Naive thymus-derived CD8-positive, alpha-beta T cell (primary cell): ENCODE results near the gene CLMN. TPM values are rescaled to one million over a fixed set of nuclear protein-coding genes. Genes with fewer than 3 reads are reported as not detected.
"Not testable (repeated sequence)": the region's sequence is repeated elsewhere in the genome, so short reads cannot be mapped to it uniquely, and the experiment has no call there.

Experiments used
- ATAC-seq, 2 donors: fragments of 150-1000 bp; cut with Tn5 transposase in 1 of 2; sonication (Bioruptor Pico), chemical (Tn5 transposase) in 1 of 2; 1 replicate in 1 of 2; 2 replicates in 1 of 2; pipeline ENCODE4 v1.10.0; 2021; ENCODE audit warnings: mild to moderate bottlenecking in 2 of 2, moderate library complexity in 2 of 2
- POLR2A ChIA-PET: fragments of 350-600 bp; sonication (Branson Sonifier 250); formaldehyde crosslinking; loops from one replicate; lab custom pipeline; 2021; ENCODE audit warnings: antibody characterized with exemption; lab: Charles Lee
- DNase-seq, 10 donors: peaks; one replicate each; pipeline versions ENCODE4 v3.0.0 to v3.0.0-alpha.2; 2020 to 2022
- H3K27ac Mint-ChIP-seq, 10 donors: one replicate each; pipeline ENCODE4 v1.8.0; 2020 to 2022; ENCODE audit warnings: mild to moderate bottlenecking in 10 of 10, mixed read lengths in 10 of 10, moderate library complexity in 4 of 10, inconsistent platforms in 1 of 10
- H3K27me3 Mint-ChIP-seq, 5 donors: one replicate each; pipeline ENCODE4 v1.8.0; 2021 to 2022; ENCODE audit warnings: mixed read lengths in 5 of 5
- H3K36me3 Mint-ChIP-seq, 3 donors: one replicate each; pipeline ENCODE4 v1.8.0; 2020 to 2022; ENCODE audit warnings: mixed read lengths in 3 of 3, mild to moderate bottlenecking in 2 of 3, inconsistent platforms in 1 of 3
- H3K4me1 Mint-ChIP-seq, 4 donors: one replicate each; pipeline ENCODE4 v1.8.0; 2021 to 2022; ENCODE audit warnings: mixed read lengths in 4 of 4
- H3K4me3 Mint-ChIP-seq, 10 donors: one replicate each; pipeline ENCODE4 v1.8.0; 2020 to 2022; ENCODE audit warnings: mild to moderate bottlenecking in 10 of 10, mixed read lengths in 10 of 10, moderate library complexity in 6 of 10, inconsistent platforms in 1 of 10
- H3K9me3 Mint-ChIP-seq, 9 donors: one replicate each; pipeline ENCODE4 v1.8.0; 2020 to 2022; ENCODE audit warnings: mixed read lengths in 9 of 9, mild to moderate bottlenecking in 3 of 9, inconsistent platforms in 1 of 9, moderate library complexity in 1 of 9
- polyA plus RNA-seq, 3 donors: library from polyadenylated mRNA; unstranded; fragments of 300-500 nt; fragmentation: Illumina TruSeq; gene quantifications; one replicate each; pipeline ENCODE4 v1.2.3, GENCODE V29; 2021
- total RNA-seq, 8 experiments: library from RNA in 2 of 8; stranded (reverse) in 2 of 8; gene quantifications; one replicate each; pipeline ENCODE4 v1.2.3 and lab custom pipeline; 2021 to 2026

CLMN gene
- total and polyA plus RNA-seq, 5 experiments from 2014 or later: 0.07 to 2.2 (median 0.32) TPM

- Mint-ChIP-seq H3K27ac (no peak overlapping the region), H3K9me3 (no peaks in the 10 kb centered on the region), H3K4me1 (no peaks in the 10 kb centered on the region), H3K4me3 (no peak overlapping the region), H3K27me3 (no peaks in the 10 kb centered on the region), H3K36me3 (no peaks in the 10 kb centered on the region)
- ATAC-seq (no peak), DNase-seq (no peak)
- POLR2A ChIA-PET: no interaction called here
Measured at GRCh38 chr14:95218006-95218405, 101.7 kb downstream of the CLMN start.

GRCh38 chr14:95217391-95217900 is 102.3 kb downstream of the CLMN start:
- DNase-seq (no peak), ATAC-seq (no peak)
- H3K27me3 Mint-ChIP-seq: no peaks in the 10 kb centered on the region
- peak overlapping the region in 1 of 10 donors; percentile 54 for H3K27ac Mint-ChIP-seq
- H3K9me3 Mint-ChIP-seq: no peaks in the 10 kb centered on the region
- POLR2A ChIA-PET: no interaction called here
- H3K4me3 Mint-ChIP-seq: no peak overlapping the region
- H3K36me3 Mint-ChIP-seq: no peaks in the 10 kb centered on the region
- no peaks in the 10 kb centered on the region for H3K4me1 Mint-ChIP-seq

GRCh38 chr14:95216008-95216407 is 103.7 kb downstream of the CLMN start:
- ATAC-seq (no peak), DNase-seq (no peak)
- POLR2A ChIA-PET: no interaction called here
- no peaks in the 10 kb centered on the region for H3K4me1 Mint-ChIP-seq
- H3K36me3 Mint-ChIP-seq: no peaks in the 10 kb centered on the region
- H3K27ac Mint-ChIP-seq: peak overlapping the region in 1 of 10 donors; percentile 36
- no peaks in the 10 kb centered on the region for H3K27me3 Mint-ChIP-seq
- no peak overlapping the region for H3K4me3 Mint-ChIP-seq
- no peaks in the 10 kb centered on the region for H3K9me3 Mint-ChIP-seq

- H3K9me3 Mint-ChIP-seq: no peaks in the 10 kb centered on the region
- H3K4me3 Mint-ChIP-seq: no peak overlapping the region
- H3K27ac Mint-ChIP-seq: no peak overlapping the region
- H3K36me3 Mint-ChIP-seq: no peaks in the 10 kb centered on the region
- no peak for DNase-seq
- POLR2A ChIA-PET: no interaction called here
- ATAC-seq: no peak
- H3K4me1 Mint-ChIP-seq: no peaks in the 10 kb centered on the region
- H3K27me3 Mint-ChIP-seq: no peaks in the 10 kb centered on the region
Measured at GRCh38 chr14:95215094-95215725, 104.5 kb downstream of the CLMN start.

GRCh38 chr14:95213774-95214173 is 105.9 kb downstream of the CLMN start:
- H3K4me1 Mint-ChIP-seq: no peaks in the 10 kb centered on the region
- H3K36me3 Mint-ChIP-seq: no peaks in the 10 kb centered on the region
- no peaks in the 10 kb centered on the region for H3K9me3 Mint-ChIP-seq
- H3K27ac Mint-ChIP-seq: no peak overlapping the region
- DNase-seq (no peak), ATAC-seq (no peak)
- H3K27me3 Mint-ChIP-seq: no peaks in the 10 kb centered on the region
- no peak overlapping the region for H3K4me3 Mint-ChIP-seq
- POLR2A ChIA-PET: no interaction called here

GRCh38 chr14:95211721-95212504 is 107.8 kb downstream of the CLMN start:
- Mint-ChIP-seq H3K4me3 (no peak overlapping the region), H3K4me1 (no peaks in the 10 kb centered on the region), H3K36me3 (no peaks in the 10 kb centered on the region), H3K27ac (no peak overlapping the region), H3K27me3 (no peaks in the 10 kb centered on the region), H3K9me3 (no peaks in the 10 kb centered on the region)
- DNase-seq (no peak), ATAC-seq (no peak)
- POLR2A ChIA-PET: no interaction called here

GRCh38 chr14:95210699-95211098 is 109.0 kb downstream of the CLMN start:
- no peaks in the 10 kb centered on the region for H3K27me3 Mint-ChIP-seq
- POLR2A ChIA-PET: no interaction called here
- no peaks in the 10 kb centered on the region for H3K4me1 Mint-ChIP-seq
- H3K4me3 Mint-ChIP-seq: no peak overlapping the region
- no peak for ATAC-seq
- peaks cover 0 to 2% (median 0%) of the 10 kb centered on the region in 9 donors for H3K9me3 Mint-ChIP-seq
- H3K36me3 Mint-ChIP-seq: no peaks in the 10 kb centered on the region
- no peak for DNase-seq
- no peak overlapping the region for H3K27ac Mint-ChIP-seq

GRCh38 chr14:95208598-95208997 is 111.1 kb downstream of the CLMN start:
- Mint-ChIP-seq H3K27me3 (peaks cover 0 to 3% (median 1%) of the 10 kb centered on the region in 5 donors), H3K27ac (no peak overlapping the region), H3K9me3 (peaks cover 0 to 17% (median 6%) of the 10 kb centered on the region in 9 donors), H3K4me3 (no peak overlapping the region), H3K4me1 (no peaks in the 10 kb centered on the region), H3K36me3 (peaks cover 0 to 14% (median 0%) of the 10 kb centered on the region in 3 donors)
- no peak for DNase-seq
- ATAC-seq: no peak
- POLR2A ChIA-PET: no interaction called here

GRCh38 chr14:95207475-95208233 is 112.1 kb downstream of the CLMN start:
- H3K9me3 Mint-ChIP-seq: peaks cover 0 to 17% (median 6%) of the 10 kb centered on the region in 9 donors
- H3K4me1 Mint-ChIP-seq: no peaks in the 10 kb centered on the region
- H3K4me3 Mint-ChIP-seq: no peak overlapping the region
- peaks cover 0 to 14% (median 0%) of the 10 kb centered on the region in 3 donors for H3K36me3 Mint-ChIP-seq
- POLR2A ChIA-PET: no interaction called here
- no peak for DNase-seq
- peaks cover 0 to 3% (median 1%) of the 10 kb centered on the region in 5 donors for H3K27me3 Mint-ChIP-seq
- H3K27ac Mint-ChIP-seq: no peak overlapping the region
- no peak for ATAC-seq

- ATAC-seq (no peak), DNase-seq (no peak)
- no peaks in the 10 kb centered on the region for H3K4me1 Mint-ChIP-seq
- H3K9me3 Mint-ChIP-seq: peaks cover 0 to 17% (median 6%) of the 10 kb centered on the region in 9 donors
- H3K27ac Mint-ChIP-seq: no peak overlapping the region
- H3K27me3 Mint-ChIP-seq: peaks cover 0 to 3% (median 1%) of the 10 kb centered on the region in 5 donors
- POLR2A ChIA-PET: no interaction called here
- H3K36me3 Mint-ChIP-seq: peaks cover 0 to 14% (median 0%) of the 10 kb centered on the region in 3 donors
- no peak overlapping the region for H3K4me3 Mint-ChIP-seq
Measured at GRCh38 chr14:95206534-95206933, 113.2 kb downstream of the CLMN start.

GRCh38 chr14:95204705-95205104 is 115.0 kb downstream of the CLMN start:
- H3K4me3 Mint-ChIP-seq: no peak overlapping the region
- H3K4me1 Mint-ChIP-seq: no peaks in the 10 kb centered on the region
- H3K36me3 Mint-ChIP-seq: peaks cover 0 to 14% (median 0%) of the 10 kb centered on the region in 3 donors
- POLR2A ChIA-PET: no interaction called here
- H3K27ac Mint-ChIP-seq: no peak overlapping the region
- H3K9me3 Mint-ChIP-seq: peaks cover 0 to 17% (median 6%) of the 10 kb centered on the region in 9 donors
- DNase-seq: no peak
- no peak for ATAC-seq
- H3K27me3 Mint-ChIP-seq: peaks cover 0 to 3% (median 1%) of the 10 kb centered on the region in 5 donors

- H3K27me3 Mint-ChIP-seq, POLR2A ChIA-PET, H3K4me3 Mint-ChIP-seq, DNase-seq, H3K27ac Mint-ChIP-seq, ATAC-seq, H3K4me1 Mint-ChIP-seq: not testable (repeated sequence)
- H3K9me3 Mint-ChIP-seq: peaks cover 0 to 17% (median 6%) of the 10 kb centered on the region in 9 donors
- peaks cover 0 to 14% (median 2%) of the 10 kb centered on the region in 3 donors for H3K36me3 Mint-ChIP-seq
Measured at GRCh38 chr14:95201745-95202144, 118.0 kb downstream of the CLMN start.
